Frontal cortex (tissue), 4 donors: ENCODE measurements around the gene HIVEP3. TPM values are rescaled to one million over a fixed set of nuclear protein-coding genes. Genes with fewer than 3 reads are reported as not detected.
"Not testable (repeated sequence)": the region's sequence is repeated elsewhere in the genome, so short reads cannot be mapped to it uniquely, and the experiment has no call there.

ENCODE experiments used
- DNase-seq, 2 donors: peaks; one replicate each; pipeline ENCODE4 v3.0.0; 2012; ENCODE audit warnings: low spot score in 2 of 2
- FAIRE-seq: peaks from 2 replicates; lab custom pipeline; 2012; peaks lifted over from hg19 to GRCh38; lab: Jason Lieb, UNC
- total RNA-seq: library from RNA; depleted of rRNA; stranded (reverse); fragments of >200 nt; gene quantifications from one replicate; pipeline ENCODE4 v1.2.3, GENCODE V29; 2014
- donor health status: control.
- donor health status: control.
- donor health status: control.

Gene HIVEP3
- 12.6 TPM for total RNA-seq

DNA sequence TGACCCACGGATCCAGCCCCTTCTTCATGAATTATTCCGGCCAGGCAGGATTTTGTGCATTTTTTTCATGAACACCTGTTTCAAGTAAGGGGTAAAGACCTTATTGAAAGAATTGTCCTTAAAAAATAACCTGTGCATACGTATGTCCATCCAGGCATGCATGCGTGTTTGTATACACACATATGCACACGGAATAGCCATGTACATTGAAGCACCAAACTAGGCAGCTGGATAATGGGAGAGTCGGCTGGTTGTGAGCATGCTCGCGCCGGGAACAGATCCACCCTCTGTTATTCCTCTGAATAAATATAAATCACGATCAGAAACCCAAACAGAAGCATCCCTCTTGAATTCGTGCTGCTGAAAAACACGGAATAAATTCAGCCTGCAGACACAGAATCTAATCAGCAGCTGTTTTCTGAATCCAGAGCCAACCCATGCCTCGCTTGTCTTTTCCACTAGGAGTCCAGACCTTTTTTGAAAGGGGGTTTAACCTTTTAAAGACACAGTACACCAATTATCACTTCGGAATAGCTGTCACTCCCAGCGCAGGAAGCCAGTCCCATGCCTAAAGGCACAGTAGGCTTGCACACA is at the start of gene HIVEP3:
Gene HIVEP3 (minus strand): TSS at position 473 of the 594 bp plus-strand sequence.
- DNase-seq (peak; percentile 27 to 49), FAIRE-seq (no peak)

DNA sequence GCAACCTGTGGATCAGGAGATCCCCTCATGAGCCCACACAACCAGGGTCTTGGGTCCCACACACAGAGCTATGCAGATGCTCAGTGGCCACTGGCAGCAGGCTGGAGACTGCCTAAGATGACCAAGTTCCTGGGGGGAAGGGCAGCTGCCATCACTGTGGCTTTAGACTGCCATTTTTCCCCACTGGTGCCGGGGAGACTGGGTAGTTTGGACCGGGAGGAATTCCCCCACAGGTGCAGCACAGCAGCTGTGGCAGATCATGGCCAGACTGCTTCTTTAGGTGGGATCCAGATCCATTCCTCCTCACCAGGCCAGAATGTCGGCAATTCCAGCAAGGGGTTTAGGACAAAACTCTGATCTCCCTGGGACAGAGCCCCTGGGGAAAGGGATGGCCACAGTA is 45.7 kb upstream of the HIVEP3 start:
- DNase-seq (no peak), FAIRE-seq (no peak)

DNA sequence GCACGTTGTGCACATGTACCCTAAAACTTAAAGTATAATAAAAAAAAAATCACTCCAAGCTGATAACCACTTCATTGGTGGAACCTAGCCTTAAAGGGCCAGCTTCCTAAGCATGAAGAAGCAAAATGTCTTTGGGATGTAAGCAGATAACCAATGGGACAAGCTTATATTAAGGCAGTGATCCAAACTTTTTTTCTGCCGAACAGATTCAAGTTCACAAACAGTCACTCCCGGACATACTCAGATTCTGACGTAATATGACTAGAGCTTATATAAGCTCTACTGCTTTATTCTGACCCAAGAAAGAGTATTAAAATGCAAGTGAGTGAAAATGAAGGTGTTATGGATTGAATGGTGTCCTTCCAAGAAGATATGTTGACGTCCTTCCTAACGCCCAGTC is 44.9 kb upstream of the HIVEP3 start:
- DNase-seq (no peak), FAIRE-seq (no peak)

DNA sequence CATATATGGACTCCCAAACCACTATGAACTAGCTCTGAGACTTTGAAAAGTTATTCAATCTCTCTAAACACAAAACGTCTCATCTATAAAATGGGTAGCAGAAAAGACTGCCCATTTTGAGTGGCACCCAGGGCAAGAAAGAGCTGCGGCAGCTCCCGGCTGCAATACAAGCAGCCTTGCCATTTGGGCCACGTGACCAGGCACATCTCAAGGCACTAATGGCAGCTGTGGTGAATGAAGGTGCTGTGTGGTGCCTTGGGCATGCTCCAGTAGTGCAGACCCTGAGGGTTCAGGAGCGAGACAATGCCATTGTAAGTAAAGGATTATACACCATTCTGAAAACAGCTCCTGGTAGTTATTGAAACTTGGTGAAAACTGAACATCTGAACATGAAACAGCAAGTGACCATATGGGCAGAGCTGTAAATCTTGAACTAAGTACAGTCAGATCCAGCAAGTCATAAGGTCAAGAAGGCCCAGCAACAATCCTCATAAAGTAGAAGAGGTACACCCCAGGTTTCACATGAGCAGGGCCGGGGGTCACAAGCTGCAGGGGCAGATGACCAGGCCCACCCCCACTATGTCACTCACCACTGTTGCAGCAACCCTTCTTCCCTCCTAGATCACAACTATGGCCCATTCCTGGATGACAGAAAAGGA is 39.4 kb upstream of the HIVEP3 start:
- FAIRE-seq (no peak), DNase-seq (no peak)

DNA sequence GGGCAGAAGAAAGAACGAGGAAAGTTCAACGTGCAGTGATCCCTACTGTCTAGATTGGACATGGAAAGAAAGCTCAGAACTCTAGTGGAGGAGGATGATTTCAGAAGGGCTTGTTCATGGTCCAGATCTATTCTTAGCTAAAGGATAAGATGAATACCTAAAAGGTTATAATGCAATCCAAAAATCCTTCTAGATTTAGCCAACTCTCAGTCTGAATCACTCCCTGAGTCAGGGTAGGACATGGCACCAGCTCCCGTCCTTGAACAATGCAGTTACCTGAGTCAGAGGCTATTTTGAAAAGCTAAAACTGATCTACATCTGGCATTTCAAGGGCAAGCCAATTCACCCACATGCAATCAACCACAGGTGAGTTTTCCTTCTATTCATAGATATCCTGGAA is 38.8 kb upstream of the HIVEP3 start:
- FAIRE-seq = no peak
- no peak for DNase-seq

DNA sequence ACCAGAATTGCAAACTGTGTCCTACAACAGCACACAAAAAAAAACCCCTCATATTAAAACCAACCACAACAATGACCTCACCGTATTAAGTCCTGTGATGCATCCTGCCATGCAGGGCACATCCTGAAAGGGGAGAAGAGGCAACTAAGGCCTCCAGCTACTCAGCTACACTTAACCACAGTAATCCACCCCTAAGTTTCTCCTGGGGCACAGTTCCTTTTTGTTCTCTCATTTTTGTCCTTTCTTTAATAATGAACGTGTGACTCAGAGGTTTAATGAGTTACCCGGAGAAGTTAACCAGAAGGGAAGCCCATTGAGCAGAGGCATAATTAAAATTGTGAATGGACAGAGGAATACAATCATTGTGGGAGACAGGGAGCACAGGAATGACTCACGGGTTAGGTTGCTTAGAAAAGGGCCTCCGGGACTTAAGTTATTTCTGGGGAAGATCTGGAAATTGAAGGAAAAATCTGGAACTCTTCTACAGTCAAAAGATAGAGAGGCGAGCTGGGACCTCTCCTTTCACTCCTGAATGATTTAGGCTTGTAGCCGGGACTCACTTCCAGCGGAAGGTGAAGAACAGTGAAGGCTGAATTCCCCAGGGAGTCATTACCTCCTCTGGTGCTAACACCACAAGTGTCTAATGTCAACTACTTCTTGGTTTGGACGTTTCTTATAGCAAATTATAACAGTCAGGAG is 36.9 kb upstream of the HIVEP3 start:
- FAIRE-seq (no peak), DNase-seq (no peak)

DNA sequence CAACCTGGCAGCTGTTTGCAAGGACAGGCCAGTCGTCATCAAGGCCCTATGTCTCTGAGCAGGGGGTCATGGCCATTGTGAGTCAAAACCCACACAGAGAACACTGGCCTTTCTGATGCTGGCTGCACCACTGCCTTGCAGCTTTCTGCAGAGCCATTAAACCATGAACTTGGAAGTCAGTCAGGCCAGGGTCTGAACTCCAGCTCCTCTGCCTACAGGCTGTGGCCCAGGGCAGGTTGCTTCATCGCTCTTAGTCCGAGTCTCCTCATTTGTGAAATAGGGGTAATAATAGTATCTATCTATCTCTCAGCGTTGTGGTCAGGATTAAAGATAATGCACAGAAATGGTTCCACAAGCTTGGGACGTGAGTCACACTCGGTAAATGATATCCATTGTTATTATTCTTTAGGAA is 35.8 kb upstream of the HIVEP3 start:
- FAIRE-seq (no peak), DNase-seq (no peak)

DNA sequence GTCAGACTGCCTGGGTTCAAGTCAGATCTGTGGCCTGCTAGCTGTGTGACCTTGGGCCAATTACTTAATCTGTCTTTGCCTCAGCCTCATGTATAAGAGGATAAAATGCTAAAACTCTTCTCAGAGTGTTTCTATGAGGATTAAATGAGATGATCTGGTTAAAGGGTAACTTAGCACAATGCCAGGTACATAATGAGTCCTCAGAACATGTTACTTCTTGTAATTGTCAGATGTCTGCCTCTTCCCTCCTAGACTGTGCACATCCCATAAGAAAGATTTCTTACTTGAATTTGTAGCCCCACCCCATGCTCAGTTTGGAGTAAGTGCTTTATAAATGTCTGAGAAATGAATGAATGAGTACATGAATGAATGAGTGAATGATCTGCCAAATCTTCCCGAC is 34.6 kb upstream of the HIVEP3 start:
- DNase-seq = no peak
- no peak for FAIRE-seq

DNA sequence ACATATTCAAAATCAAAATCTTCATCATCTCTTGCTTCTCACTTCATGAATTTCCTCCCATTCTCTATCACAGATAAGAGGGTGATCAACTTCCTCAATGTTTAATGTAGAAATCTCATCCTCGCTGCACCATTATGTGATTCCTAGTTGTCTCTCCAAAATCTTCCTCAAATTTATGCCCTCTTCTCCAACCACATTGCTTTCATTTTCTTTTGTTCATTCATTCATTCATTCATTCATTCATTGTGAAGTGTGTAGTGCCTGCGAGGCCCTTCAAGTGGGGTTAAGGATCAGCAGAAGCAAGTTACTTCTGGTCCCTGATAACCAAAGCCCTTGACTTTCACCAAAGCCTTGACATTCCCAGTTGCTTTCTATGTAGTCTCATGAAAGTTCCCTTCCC is 33.5 kb upstream of the HIVEP3 start:
- FAIRE-seq (no peak), DNase-seq (no peak)

DNA sequence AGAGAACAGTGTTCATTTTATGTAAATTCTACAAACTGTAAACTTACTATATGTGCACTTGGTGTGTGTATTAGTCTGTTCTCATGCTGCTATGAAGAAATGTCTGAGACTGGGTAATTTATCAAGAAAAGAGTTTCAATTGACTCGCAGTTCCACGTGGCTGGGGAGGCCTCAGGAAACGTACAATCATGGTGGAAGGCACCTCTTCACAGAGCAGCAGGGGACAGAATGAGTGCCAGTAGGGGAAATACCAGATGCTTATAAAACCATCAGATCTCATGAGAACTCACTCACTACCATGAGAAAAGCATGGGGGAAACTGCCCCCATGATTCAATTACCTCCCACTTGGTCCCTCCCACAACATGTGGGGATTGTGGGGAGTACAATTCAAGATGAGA is 32.8 kb upstream of the HIVEP3 start:
- DNase-seq, FAIRE-seq: not testable (repeated sequence)

DNA sequence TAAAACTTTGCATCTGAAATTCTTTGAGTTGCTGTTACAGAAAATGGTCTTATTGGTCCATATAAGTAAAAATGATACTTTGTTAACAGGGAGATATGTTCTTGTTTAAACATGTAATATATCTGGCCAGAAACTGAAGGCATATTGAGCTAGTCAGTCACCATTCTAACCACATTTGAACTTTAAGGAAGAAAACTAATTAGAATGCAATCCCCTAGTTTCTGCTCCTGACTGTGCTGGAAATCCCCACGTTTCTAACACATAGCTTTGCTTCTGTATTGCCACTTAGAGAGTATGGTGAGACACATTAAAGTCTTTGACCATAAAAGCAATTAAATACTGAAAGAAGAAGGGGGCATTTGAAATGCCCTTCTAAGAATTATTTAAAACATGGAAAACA is 32.1 kb upstream of the HIVEP3 start:
- no peak for DNase-seq

DNA sequence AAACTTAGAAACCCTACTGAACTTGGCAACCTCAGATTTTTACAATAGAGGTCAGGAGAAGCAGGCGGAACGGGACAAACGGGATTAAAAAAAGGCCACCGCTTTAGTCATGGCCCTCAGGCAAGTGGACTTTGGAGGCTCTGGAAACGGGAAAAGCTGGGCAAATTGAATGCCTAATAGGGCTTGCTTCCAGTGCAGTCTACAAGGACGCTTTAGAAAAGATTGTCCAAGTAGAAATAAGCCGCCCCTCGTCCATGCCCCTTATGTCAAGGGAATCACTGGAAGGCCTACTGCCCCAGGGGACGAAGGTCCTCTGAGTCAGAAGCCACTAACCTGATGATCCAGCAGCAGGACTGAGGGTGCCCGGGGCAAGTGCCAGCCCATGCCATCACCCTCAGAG is 27.2 kb upstream of the HIVEP3 start:
- not testable (repeated sequence) for DNase-seq, FAIRE-seq

More for the DNA sequence above, 32.1 kb upstream of the HIVEP3 start:
- FAIRE-seq = no peak

DNA sequence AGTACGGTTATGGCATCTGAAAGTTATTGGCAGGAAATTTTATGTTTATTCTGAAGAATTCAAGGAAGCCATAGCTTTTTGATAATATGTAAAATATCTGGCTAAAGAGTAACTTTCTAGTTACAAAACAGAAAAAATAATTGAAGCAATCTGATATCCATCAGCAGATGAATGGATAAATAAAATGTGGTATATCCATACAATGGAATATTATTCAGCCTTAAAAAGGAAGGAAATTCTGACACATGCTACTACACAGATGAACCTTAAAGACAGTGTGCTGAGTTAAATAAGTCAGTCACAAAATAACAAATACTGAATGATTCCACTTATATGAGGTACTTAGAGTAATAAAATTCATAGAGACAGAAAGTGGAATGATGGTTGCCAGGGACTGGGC is 25.0 kb upstream of the HIVEP3 start:
- DNase-seq (no peak), FAIRE-seq (no peak)

DNA sequence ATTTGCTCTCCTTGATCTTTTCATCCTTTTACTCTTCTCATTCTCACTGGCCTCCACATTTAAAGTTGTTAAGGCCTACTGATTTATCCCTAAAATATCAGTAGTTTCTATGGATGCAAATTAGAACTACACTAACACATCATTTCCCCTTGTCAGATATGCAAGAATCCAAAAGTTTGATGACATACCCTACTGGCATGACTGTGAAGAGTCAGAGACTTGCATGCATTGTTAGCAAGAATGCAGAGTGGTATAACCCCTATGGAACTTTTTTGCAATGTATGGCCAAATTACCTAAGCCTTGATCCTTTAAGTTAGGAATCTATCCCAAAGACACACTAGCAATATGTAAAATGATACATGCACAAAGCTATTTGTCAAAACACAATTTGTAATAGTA is 23.6 kb upstream of the HIVEP3 start:
- DNase-seq (no peak), FAIRE-seq (no peak)

DNA sequence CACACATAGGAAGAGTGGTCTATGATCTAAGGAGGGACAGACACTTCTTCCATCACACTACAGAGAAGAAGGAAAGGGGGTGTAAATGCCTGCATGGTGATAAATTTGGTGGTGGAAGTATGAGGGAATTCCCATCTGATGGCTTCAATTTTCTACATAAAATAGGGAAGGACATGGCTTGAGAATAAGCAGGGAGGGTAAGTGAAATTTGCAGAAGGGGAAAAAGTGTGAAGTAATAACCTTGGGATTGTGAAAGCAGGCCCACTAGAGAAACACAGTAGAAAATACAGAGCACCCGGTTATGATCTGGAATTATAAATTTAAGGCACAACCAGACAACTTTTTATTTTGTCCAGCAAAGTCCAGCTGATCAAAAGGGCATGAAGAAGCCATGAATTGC is 22.7 kb upstream of the HIVEP3 start:
- FAIRE-seq = no peak
- no peak for DNase-seq

DNA sequence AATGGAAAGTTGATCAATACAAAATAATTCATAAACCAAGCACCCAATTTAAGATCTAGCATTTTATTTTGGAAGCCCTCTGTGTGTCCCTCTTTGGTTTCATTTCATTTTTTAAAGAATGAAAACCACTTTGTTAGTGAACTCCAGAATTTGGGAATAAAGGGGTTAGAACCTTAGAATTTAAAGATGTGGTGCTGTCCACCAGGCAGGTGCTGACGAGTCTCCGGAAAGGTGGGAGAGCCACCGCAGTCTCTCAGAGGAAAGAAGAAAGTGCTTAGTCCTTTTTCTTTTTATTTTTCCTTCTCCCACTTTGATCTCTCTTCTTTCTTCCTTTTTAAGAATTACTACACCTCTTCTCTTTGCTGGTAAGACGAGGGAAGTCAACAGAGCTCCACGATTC is 20.5 kb upstream of the HIVEP3 start:
- DNase-seq (no peak), FAIRE-seq (no peak)

DNA sequence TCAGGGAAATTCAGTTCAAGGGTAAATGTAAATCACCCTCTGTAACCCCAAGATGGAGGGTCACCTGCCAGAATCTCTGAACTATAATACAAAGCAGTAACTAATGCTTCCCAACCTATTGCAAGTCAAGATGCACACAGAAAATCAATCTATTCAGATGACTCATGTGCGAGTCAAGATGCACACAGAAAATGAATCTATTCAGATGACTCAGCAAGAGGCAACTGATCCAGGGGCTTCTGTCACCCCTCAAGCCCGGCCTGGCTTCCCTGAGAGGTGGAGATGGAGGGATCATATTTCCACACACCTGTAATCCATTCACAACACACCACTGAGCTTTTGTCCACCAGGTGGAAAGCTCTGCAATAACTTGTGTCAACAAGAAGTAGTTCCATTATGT is 17.4 kb upstream of the HIVEP3 start:
- DNase-seq (no peak), FAIRE-seq (no peak)

DNA sequence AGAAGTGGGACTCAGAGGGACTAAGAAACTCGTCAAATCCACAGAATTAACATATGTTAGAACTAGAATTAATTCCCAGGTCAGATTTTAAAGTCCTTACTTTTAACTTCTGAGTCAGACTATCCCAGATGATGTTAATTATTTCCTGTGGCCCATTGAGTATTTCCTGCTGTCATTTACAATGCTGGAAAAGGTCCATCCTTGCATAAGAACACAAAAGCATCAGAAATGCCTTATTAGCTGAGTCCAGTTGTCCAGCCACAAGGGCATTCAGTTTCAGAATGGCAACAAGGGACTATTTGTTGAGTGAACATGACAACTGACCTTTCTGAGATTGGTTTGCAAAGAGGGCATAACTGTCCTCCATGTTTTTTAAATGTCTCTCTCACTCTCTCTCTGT is 16.5 kb upstream of the HIVEP3 start:
- FAIRE-seq = no peak
- DNase-seq = no peak

DNA sequence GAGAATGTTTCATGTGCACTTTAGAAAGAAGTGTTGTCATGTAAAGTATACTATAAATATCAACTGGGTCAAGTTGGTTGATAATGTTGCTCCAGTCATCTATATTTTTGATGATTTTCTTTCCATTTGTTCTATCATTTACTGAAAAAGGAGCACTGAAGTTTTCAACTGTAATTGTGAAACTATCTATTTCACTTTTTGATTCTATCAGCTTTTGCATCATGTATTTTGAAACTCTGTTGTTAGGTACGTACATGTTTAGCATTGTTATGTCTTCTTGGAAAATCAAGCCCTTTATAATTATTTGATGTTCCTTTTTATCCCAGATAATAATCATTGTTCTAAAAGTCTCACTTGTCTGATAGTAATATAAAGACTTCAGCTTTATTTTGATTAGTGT is 14.4 kb upstream of the HIVEP3 start:
- DNase-seq (no peak), FAIRE-seq (peak; percentile 15)

DNA sequence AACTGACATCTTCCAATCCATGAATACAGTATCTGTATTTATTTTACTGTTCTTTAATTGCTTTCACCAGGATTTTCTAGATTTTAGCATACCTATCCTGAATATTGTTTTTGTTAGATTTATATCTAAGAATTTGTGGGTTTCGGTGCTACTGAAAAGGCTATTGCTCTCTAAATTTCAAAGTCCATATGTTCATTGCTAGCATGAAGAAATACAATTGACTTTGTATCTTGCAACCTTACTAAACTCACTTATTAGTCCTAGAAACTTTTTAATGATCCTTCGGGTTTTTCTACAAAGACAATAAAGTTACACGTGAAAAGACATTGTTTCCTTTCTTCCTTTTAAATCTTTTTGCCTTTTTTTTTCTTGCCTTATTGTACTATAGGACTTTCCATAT is 12.9 kb upstream of the HIVEP3 start:
- no peak for FAIRE-seq
- no peak for DNase-seq

DNA sequence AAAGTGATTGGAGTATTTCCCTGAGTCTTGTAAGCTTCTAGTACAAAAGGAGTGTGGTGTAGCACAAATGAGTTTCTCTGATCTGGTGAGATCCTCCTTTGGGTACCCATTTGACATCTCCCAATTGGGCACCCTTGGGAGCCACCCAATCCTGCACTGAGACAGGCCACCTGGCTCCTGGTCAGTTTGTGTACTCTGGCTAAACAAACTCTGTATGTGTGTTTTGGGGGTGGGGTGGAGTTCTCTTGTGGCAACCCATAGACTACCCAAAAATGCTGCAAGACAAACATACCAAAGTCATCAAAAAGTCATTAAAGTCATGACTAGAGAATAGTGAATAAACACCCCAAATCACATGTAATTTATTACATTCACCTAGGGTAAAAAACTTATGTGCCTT is 8.4 kb upstream of the HIVEP3 start:
- DNase-seq (no peak), FAIRE-seq (no peak)
